HG03025 (cell line): ENCODE measurements around the gene PDE9A.

Source experiments
- ATAC-seq: cut with Tn5 transposase; IDR thresholded peaks from one replicate; pipeline ENCODE4 v1.9.1; 2021; ENCODE audit warnings: mild to moderate bottlenecking, moderate library complexity; ENCODE audit not compliant: unreplicated experiment, low FRiP score

Gene PDE9A

GRCh38 chr21:42684109-42684916 lies 30.9 kb downstream of the PDE9A start:
- ATAC-seq = no peak

- ATAC-seq = no peak
These were observed 31.6 kb downstream of the PDE9A start for GRCh38 chr21:42685036-42685435.

GRCh38 chr21:42685954-42686500 lies 32.6 kb downstream of the PDE9A start:
- no peak for ATAC-seq

GRCh38 chr21:42687796-42688195 lies 34.4 kb downstream of the PDE9A start:
- no peak for ATAC-seq

- ATAC-seq = no peak
These were observed 34.9 kb downstream of the PDE9A start for GRCh38 chr21:42688226-42688840.

- ATAC-seq = no peak
These were observed 35.5 kb downstream of the PDE9A start for GRCh38 chr21:42688841-42689371.

GRCh38 chr21:42690586-42690985 lies 37.2 kb downstream of the PDE9A start:
- no peak for ATAC-seq

- no peak for ATAC-seq
These were observed 38.6 kb downstream of the PDE9A start for GRCh38 chr21:42691901-42692559.

- ATAC-seq = no peak
These were observed 39.3 kb downstream of the PDE9A start for GRCh38 chr21:42692688-42693087.

GRCh38 chr21:42694751-42695696 lies 41.6 kb downstream of the PDE9A start:
- no peak for ATAC-seq

GRCh38 chr21:42695697-42696380 lies 42.4 kb downstream of the PDE9A start:
- no peak for ATAC-seq

GRCh38 chr21:42696501-42697040 lies 43.1 kb downstream of the PDE9A start:
- ATAC-seq = no peak

GRCh38 chr21:42698733-42699132 lies 45.3 kb downstream of the PDE9A start:
- no peak for ATAC-seq

GRCh38 chr21:42699196-42699595 lies 45.8 kb downstream of the PDE9A start:
- no peak for ATAC-seq

GRCh38 chr21:42701706-42702456 lies 48.5 kb downstream of the PDE9A start:
- ATAC-seq = no peak

GRCh38 chr21:42702720-42703119 lies 49.3 kb downstream of the PDE9A start:
- ATAC-seq = no peak

GRCh38 chr21:42703136-42703908 lies 49.9 kb downstream of the PDE9A start:
- ATAC-seq = no peak

- no peak for ATAC-seq
These were observed 50.5 kb downstream of the PDE9A start for GRCh38 chr21:42703965-42704364.
